ENCODE data around the gene TMEM266.

- TF ChIP-seq CTCF (conservative IDR thresholded peaks at IDR 0.05; ENCODE audit: low read length) (no peak), EZH2phosphoT487 (IDR thresholded peaks at IDR 0.05; ENCODE audit: borderline replicate concordance) (no peak)
Measured at GRCh38 chr15:76217029-76217881, 157.5 kb downstream of the TMEM266 start.
